ENCODE data around the gene PRKAR2B.

- TF ChIP-seq CTCF (IDR thresholded peaks at IDR 0.05; ENCODE audit: low read depth, low read length, missing input control) = no peak
- no peak for TF ChIP-seq YY1 (IDR thresholded peaks at IDR 0.05)
- no peak for TF ChIP-seq RAD21 (IDR thresholded peaks at IDR 0.05)
- TF ChIP-seq FOXA1 (IDR thresholded peaks at IDR 0.05) = no peak
- no peak for TF ChIP-seq SP1 (IDR thresholded peaks at IDR 0.05)
- TF ChIP-seq, protein P1, sequence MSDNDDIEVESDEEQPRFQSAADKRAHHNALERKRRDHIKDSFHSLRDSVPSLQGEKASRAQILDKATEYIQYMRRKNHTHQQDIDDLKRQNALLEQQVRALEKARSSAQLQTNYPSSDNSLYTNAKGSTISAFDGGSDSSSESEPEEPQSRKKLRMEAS (IDR thresholded peaks at IDR 0.05) = no peak
- no peak for TF ChIP-seq HNF4A (conservative IDR thresholded peaks at IDR 0.05)
- no peak for TF ChIP-seq HNF4G (IDR thresholded peaks at IDR 0.05)
- TF ChIP-seq REST (IDR thresholded peaks at IDR 0.05) = no peak
- no peak for TF ChIP-seq TAF1 (conservative IDR thresholded peaks at IDR 0.05)
- TF ChIP-seq, protein P2, sequence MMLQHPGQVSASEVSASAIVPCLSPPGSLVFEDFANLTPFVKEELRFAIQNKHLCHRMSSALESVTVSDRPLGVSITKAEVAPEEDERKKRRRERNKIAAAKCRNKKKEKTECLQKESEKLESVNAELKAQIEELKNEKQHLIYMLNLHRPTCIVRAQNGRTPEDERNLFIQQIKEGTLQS (IDR thresholded peaks at IDR 0.05) = no peak
- TF ChIP-seq, protein P3, sequence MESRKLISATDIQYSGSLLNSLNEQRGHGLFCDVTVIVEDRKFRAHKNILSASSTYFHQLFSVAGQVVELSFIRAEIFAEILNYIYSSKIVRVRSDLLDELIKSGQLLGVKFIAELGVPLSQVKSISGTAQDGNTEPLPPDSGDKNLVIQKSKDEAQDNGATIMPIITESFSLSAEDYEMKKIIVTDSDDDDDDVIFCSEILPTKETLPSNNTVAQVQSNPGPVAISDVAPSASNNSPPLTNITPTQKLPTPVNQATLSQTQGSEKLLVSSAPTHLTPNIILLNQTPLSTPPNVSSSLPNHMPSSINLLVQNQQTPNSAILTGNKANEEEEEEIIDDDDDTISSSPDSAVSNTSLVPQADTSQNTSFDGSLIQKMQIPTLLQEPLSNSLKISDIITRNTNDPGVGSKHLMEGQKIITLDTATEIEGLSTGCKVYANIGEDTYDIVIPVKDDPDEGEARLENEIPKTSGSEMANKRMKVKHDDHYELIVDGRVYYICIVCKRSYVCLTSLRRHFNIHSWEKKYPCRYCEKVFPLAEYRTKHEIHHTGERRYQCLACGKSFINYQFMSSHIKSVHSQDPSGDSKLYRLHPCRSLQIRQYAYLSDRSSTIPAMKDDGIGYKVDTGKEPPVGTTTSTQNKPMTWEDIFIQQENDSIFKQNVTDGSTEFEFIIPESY (IDR thresholded peaks at IDR 0.05) = no peak
- no peak for TF ChIP-seq JUND (IDR thresholded peaks at IDR 0.05)
- no peak for TF ChIP-seq NR2F2 (IDR thresholded peaks at IDR 0.05)
These were observed 30.0 kb upstream of the PRKAR2B start for GRCh38 chr7:107014387-107015023.
